ENCODE measurements around the gene DNM3.
A peak's percentile ranks its signal among the peaks of the same experiment; 100 is the strongest.
"Not testable (repeated sequence)": the region's sequence is repeated elsewhere in the genome, so short reads cannot be mapped to it uniquely, and the experiment has no call there.

DNM3 gene

DNA sequence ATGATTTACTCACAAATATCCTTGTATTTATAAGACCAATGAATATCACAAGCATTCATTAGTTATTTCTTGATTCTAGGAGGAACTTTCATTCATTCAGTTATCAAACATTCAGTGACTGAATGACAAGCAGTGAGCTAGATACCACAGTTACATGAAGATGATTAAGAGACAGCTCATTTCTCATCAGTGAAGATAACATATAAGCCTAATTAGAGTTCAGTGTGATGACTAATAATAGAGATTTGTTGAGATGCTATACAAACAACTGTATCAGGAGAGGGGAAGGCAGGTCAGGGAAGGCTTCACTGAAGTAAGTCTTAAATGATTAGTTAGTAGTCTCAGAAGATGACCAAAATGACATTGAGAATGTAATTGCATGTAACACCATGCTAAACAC is 564.6 kb downstream of the DNM3 start:
- DNase-seq = no peak

GRCh38 chr1:172406968-172407367 is 565.7 kb downstream of the DNM3 start:
- DNase-seq = no peak

DNA sequence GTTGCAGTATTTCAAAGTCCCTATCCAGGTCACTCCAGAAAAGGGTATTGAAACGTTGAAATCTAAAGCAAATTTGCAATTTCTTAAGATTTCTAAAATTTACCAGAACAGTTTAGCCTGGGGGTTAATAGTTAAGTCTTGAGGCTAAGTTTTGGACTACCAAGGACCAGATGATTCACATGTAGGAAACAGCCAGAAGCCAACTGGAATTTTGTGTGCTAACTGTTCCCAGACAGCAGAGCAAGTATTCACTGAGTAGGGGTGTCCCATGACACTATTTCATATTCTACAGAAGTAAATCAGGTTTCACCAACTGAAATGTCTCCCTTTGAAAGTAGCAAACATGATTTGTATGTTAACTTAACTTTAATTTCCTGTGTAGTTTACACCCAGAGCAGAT is 567.7 kb downstream of the DNM3 start:
- no peak for DNase-seq

DNA sequence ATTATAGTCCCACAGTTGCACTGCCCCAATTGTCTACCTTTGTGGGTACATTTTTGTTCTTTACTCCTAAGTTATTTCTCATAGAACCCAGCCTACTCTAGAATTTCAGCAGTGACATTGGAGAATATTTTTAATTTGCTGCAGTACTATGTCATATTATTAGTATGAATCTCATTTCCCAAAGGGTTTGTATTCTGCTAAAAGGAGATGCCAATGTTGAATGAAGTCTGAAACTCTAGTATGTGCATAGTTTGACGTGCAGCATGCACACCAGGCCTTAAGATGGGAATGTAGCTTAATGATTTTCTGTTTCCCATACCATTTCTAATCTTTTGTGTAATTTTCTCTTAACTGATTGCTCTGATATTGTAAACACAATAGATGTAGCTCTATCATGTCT is 568.7 kb downstream of the DNM3 start:
- DNase-seq = no peak

GRCh38 chr1:172411791-172412338 is 570.6 kb downstream of the DNM3 start:
- DNase-seq = no peak

- DNase-seq = no peak
These were observed 573.0 kb downstream of the DNM3 start for GRCh38 chr1:172414331-172414730.

DNA sequence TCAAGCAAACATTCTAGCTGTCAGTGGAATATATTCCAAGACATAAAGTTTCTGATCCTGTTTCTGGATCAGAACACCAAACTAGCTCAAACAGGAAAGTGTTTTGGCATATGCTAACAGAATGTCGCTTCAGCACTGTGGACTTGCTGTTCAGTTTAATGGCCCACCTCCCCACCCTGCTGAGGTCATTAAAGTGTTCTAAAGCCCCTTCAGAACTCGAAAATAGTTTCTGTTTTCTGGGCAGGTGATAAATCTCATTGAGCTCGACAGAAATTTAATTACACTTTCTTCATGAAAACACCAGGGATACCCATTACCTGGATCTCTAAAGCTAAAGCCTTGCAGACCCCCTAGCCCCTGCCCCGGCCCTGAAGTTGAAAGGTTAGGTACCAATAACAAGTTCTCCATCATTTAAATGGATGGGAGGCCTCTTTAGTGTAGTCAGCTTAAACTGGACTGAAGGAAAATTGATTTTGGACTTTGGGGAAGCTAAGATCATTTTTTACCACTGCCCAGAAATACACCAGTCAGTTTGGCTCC is 575.3 kb downstream of the DNM3 start:
- DNase-seq = no peak

DNA sequence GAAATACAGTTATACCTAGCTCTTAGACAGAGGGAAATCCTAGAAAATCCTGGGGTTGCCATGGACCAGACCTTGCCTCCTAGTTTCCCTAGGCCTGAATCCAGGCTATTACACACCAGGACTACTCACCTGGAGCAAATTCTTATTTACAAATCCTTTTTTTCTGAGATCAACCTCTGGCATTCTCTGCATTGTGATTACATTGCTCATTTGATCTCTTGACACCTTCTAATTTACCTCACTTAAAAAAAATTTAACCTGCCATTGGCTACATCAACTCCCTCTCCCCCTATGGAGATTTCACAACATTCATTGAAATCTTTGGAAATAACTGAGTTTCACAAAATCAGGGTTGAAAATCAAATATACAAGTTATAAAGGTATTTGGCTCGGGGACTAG is 576.3 kb downstream of the DNM3 start:
- no peak for DNase-seq

DNA sequence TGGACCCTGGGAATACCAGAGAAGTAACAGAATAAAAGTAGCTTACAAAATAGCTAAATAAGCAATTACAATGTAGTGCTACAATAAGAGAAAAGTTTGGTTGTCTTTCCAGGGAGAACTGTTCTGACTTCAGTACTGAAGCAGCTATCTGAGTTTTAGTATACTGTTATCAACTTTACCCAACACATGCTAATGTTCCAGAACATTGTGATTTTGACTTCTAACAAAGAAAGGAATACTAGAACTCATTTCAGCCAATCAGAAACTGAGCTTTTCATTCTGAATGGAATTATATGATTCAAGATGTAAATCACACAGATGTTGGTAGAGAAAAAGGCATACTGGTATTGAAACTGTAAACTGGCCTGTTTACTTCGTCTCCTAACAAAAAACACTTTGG is 579.1 kb downstream of the DNM3 start, which contains the start of gene C1orf105:
Gene C1orf105 (plus strand): TSS at position 301 of the 400 bp plus-strand sequence. CDS start 201 bp downstream, outside the sequence.
- no peak for DNase-seq

- no peak for DNase-seq
These were observed 580.8 kb downstream of the DNM3 start for GRCh38 chr1:172421974-172422604.

DNA sequence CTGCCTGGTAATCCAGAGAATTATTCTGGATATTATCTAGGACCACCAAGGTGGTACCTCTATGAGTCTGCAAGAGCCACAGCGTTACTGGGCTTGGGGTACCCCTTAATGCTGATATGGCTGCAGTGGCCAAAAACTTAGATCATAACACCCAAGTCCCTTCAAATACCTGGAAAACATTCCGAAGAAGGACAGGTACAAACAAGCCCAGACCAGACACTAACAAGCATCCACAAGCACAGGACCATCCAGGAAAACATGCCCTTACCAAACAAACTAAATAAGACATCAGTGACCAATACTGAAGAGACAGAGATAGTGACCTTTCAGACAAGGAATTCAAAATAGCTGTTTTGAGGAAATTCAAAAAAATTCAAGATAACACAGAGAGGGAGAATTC is 582.0 kb downstream of the DNM3 start:
- no peak for DNase-seq

GRCh38 chr1:172425339-172425738 is 584.0 kb downstream of the DNM3 start:
- DNase-seq = no peak

DNA sequence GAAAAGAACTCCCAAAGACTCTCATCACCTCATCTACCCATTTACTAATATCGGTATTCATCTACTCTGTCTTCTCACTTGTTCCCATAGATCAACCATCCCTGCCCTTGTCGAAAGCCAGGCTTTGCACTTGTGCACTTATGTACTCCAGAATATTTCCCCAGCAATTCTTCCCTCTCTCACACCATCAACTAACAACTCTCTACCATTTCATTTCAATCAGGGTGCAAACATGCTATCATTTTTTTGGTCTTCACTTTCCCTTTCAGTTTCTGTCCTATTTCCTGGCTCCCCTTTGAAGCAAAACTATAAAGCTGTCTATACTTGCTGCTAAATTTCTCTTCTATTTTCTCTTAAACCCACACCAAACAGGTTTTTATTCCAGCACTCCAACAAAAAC is 585.9 kb downstream of the DNM3 start:
- no peak for DNase-seq

- no peak for DNase-seq
These were observed 588.2 kb downstream of the DNM3 start for GRCh38 chr1:172429331-172430127.

GRCh38 chr1:172430128-172430454 is 588.8 kb downstream of the DNM3 start:
- no peak for DNase-seq

DNA sequence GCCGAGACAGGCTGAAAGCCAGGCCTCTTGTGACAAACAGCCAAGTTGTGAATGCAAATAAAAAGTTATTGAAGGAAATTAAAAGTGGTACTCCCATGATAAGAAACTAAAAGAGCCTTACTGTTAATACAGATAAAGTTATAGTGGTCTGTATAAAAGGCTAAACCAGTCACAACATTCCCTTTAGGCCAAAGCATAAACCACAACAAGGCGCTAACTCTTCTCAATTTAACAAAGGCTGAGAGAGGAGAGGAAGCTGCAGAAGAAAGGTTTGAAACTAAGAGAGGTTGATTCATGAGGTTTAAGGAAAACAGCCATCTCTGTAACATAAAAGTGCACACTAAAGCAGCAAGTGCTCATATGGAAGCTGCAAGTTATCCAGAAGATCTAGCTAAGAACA is 589.9 kb downstream of the DNM3 start:
- DNase-seq = no peak

DNA sequence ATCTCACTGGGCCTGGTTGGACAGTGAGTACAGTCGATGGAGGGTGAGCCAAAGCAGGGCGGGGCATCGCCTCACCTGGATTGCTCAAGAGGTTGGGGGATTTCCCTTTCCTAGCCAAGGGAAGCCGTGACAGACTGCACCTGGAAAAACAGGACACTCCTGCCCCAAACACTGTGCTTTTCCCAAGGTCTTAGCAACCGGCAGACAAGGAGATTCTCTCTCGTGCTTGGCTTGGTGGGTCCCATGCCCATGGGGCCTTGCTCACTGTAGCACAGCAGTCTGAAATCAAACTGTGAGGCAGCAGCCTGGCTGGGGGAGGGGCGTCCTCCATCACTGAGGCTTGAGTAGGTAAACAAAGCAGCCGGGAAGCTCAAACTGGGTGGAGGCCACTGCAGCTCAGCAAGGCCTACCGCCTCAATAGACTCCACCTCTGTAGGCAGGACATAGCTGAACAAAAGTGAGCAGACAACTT is 590.5 kb downstream of the DNM3 start:
- DNase-seq = no peak

DNA sequence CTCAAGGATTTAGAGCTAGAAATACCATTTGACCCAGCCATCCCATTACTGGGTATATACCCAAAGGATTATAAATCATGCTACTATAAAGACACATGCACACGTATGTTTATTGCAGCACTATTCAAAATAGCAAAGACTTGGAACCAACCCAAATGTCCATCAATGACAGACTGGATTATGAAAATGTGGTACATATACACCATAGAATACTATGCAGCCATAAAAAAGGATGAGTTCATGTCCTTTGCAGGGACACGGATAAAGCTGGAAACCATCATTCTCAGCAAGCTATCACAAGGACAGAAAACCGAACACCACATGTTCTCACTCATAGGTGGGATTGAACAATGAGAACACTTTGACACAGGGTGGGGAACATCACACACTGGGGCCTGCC is 595.9 kb downstream of the DNM3 start:
- DNase-seq = not testable (repeated sequence)

GRCh38 chr1:172442404-172442803 is 601.1 kb downstream of the DNM3 start:
- no peak for DNase-seq

GRCh38 chr1:172442843-172443565 is 601.7 kb downstream of the DNM3 start:
- no peak for DNase-seq

GRCh38 chr1:172443666-172444453 is 602.6 kb downstream of the DNM3 start, which contains the start of gene PIGC:
PIGC (minus strand) TSS chr1:172444069; CDS start chr1:172442622, 1,447 bp downstream.
- peak; percentile 93 for DNase-seq

GRCh38 chr1:172446547-172446946 is 605.2 kb downstream of the DNM3 start:
- no peak for DNase-seq

Data from stimulated activated CD4-positive, alpha-beta T cell treated with anti-CD3 and anti-CD28 coated beads, Interleukin-12 subunit alpha, Interleukin-12 subunit beta, amount 100 ng/mL, for 4 hours (primary cell).